H9 (cell line): ENCODE results near the gene CRYBG2. TPM values are rescaled to one million over a fixed set of nuclear protein-coding genes. Genes with fewer than 3 reads are reported as not detected.
"Not testable (repeated sequence)": the region's sequence is repeated elsewhere in the genome, so short reads cannot be mapped to it uniquely, and the experiment has no call there.

Experiments
- DNase-seq: peaks from one replicate; pipeline ENCODE4 v3.0.0-alpha.2; 2017
- H2AFZ ChIP-seq: one replicate; pipeline ENCODE4 v1.6.1; 2013; ENCODE audit warnings: mild to moderate bottlenecking, low read length, control low read depth, moderate library complexity
- H2AK5ac ChIP-seq: 2 replicates; pipeline ENCODE4 v1.6.1; 2013; ENCODE audit warnings: low read length, control low read depth, mixed read lengths; ENCODE audit not compliant: insufficient read length
- H2BK120ac ChIP-seq: one replicate; pipeline ENCODE4 v1.6.1; 2013; ENCODE audit warnings: low read depth, mild to moderate bottlenecking, low read length, control low read depth, inconsistent platforms; ENCODE audit not compliant: poor library complexity, severe bottlenecking
- H2BK12ac ChIP-seq: 2 replicates; pipeline ENCODE4 v1.6.1; 2013; ENCODE audit warnings: low read length, control low read depth, mixed read lengths, low read depth; ENCODE audit not compliant: insufficient read length
- H2BK15ac ChIP-seq: 2 replicates; pipeline ENCODE4 v1.6.1; 2013; ENCODE audit warnings: low read depth, low read length, control low read depth
- H2BK20ac ChIP-seq: one replicate; pipeline ENCODE4 v1.6.1; 2013; ENCODE audit warnings: low read depth, mild to moderate bottlenecking, low read length, control low read depth, inconsistent platforms; ENCODE audit not compliant: poor library complexity, severe bottlenecking
- H2BK5ac ChIP-seq: 2 replicates; pipeline ENCODE4 v1.6.1; 2013; ENCODE audit warnings: low read length, control low read depth, mixed read lengths; ENCODE audit not compliant: insufficient read length
- H3K14ac ChIP-seq: 2 replicates; pipeline ENCODE4 v1.6.1; 2013; ENCODE audit warnings: low read length, control low read depth; ENCODE audit not compliant: insufficient read depth
- H3K18ac ChIP-seq: 2 replicates; pipeline ENCODE4 v1.6.1; 2013; ENCODE audit warnings: low read depth, mild to moderate bottlenecking, mixed read lengths, low read length, control low read depth; ENCODE audit not compliant: insufficient read length
- H3K23ac ChIP-seq: 2 replicates; pipeline ENCODE4 v1.6.1; 2013; ENCODE audit warnings: low read length, control low read depth, mixed read lengths, low read depth; ENCODE audit not compliant: insufficient read length
- H3K23me2 ChIP-seq: 2 replicates; pipeline ENCODE4 v1.6.1; 2013; ENCODE audit warnings: low read depth, mild to moderate bottlenecking, mixed read lengths, low read length, control low read depth; ENCODE audit not compliant: insufficient read length, poor library complexity, severe bottlenecking
- H3K27ac ChIP-seq: 2 replicates; pipeline ENCODE4 v1.5.1; 2013; ENCODE audit warnings: low read length, control low read depth, mixed read lengths, low read depth; ENCODE audit not compliant: insufficient read length
- H3K27me3 ChIP-seq: 2 replicates; pipeline ENCODE4 v1.6.1; 2013; ENCODE audit warnings: low read length, control low read depth, inconsistent platforms; ENCODE audit not compliant: insufficient read depth
- H3K4ac ChIP-seq: 2 replicates; pipeline ENCODE4 v1.6.1; 2013; ENCODE audit warnings: low read depth, mild to moderate bottlenecking, control low read depth, inconsistent platforms, low read length, moderate library complexity
- H3K4me1 ChIP-seq: 2 replicates; pipeline ENCODE4 v1.6.1; 2013; ENCODE audit warnings: low read length, control low read depth, inconsistent platforms; ENCODE audit not compliant: insufficient read depth
- H3K4me2 ChIP-seq: 2 replicates; pipeline ENCODE4 v1.6.1; 2013; ENCODE audit warnings: low read length, control low read depth, mixed read lengths; ENCODE audit not compliant: insufficient read length, insufficient read depth
- H3K56ac ChIP-seq: 2 replicates; pipeline ENCODE4 v1.6.1; 2013; ENCODE audit warnings: low read depth, mild to moderate bottlenecking, mixed read lengths, low read length, control low read depth; ENCODE audit not compliant: insufficient read length
- H3K79me1 ChIP-seq: 2 replicates; pipeline ENCODE4 v1.6.1; 2013; ENCODE audit warnings: low read depth, mild to moderate bottlenecking, moderate library complexity, low read length, control low read depth, inconsistent platforms; ENCODE audit not compliant: insufficient read depth, poor library complexity, severe bottlenecking
- H3K79me2 ChIP-seq: 2 replicates; pipeline ENCODE4 v1.6.1; 2013; ENCODE audit warnings: low read length, control low read depth, inconsistent platforms; ENCODE audit not compliant: insufficient read depth
- H3K9ac ChIP-seq: 2 replicates; pipeline ENCODE4 v1.6.1; 2013; ENCODE audit warnings: low read length, control low read depth, mixed read lengths; ENCODE audit not compliant: insufficient read length; ENCODE audit errors: extremely low read depth
- H3K9me3 ChIP-seq: one replicate; pipeline ENCODE4 v1.6.1; 2013; ENCODE audit warnings: low read depth, low read length, inconsistent platforms; ENCODE audit not compliant: control insufficient read depth
- H3T11ph ChIP-seq: one replicate; pipeline ENCODE4 v1.6.1; 2013; ENCODE audit warnings: mild to moderate bottlenecking, low read length, control low read depth, inconsistent platforms
- H4K20me1 ChIP-seq: one replicate; pipeline ENCODE4 v1.6.1; 2013; ENCODE audit not compliant: control insufficient read depth, insufficient read length, insufficient read depth
- H4K5ac ChIP-seq: 2 replicates; pipeline ENCODE4 v1.6.1; 2013; ENCODE audit warnings: low read depth, mild to moderate bottlenecking, mixed read lengths, low read length, control low read depth; ENCODE audit not compliant: insufficient read length
- H4K8ac ChIP-seq: replicated peaks from 2 replicates; pipeline ENCODE4 v1.6.1; 2013; ENCODE audit warnings: low read length, control low read depth, mixed read lengths, low read depth; ENCODE audit not compliant: insufficient read length
- H4K91ac ChIP-seq: 2 replicates; pipeline ENCODE4 v1.6.1; 2013; ENCODE audit warnings: low read depth, mild to moderate bottlenecking, moderate library complexity, mixed read lengths, low read length, control low read depth; ENCODE audit not compliant: insufficient read length
- H3K27ac Mint-ChIP-seq, 3 experiments: 2 replicates in 2 of 3; 3 replicates in 1 of 3; pipeline ENCODE4 v1.8.0; 2020 to 2021; ENCODE audit warnings: mixed read lengths in 3 of 3, mild to moderate bottlenecking in 1 of 3, moderate library complexity in 1 of 3
- H3K27me3 Mint-ChIP-seq: 2 replicates; pipeline ENCODE4 v1.8.0; 2021; ENCODE audit warnings: low read depth, mild to moderate bottlenecking, moderate library complexity, mixed read lengths
- H3K36me3 Mint-ChIP-seq, 3 experiments: 2 replicates in 2 of 3; 3 replicates in 1 of 3; pipeline ENCODE4 v1.8.0; 2020 to 2021; ENCODE audit warnings: low read depth in 3 of 3, mixed read lengths in 3 of 3; ENCODE audit not compliant: insufficient read depth in 1 of 3
- H3K4me1 Mint-ChIP-seq, 2 experiments: 2 replicates each; pipeline ENCODE4 v1.8.0; 2020; ENCODE audit warnings: mixed read lengths in 2 of 2
- H3K4me3 Mint-ChIP-seq, 2 experiments: 2 replicates in 1 of 2; 3 replicates in 1 of 2; pipeline ENCODE4 v1.8.0; 2020 to 2021; ENCODE audit warnings: mild to moderate bottlenecking in 2 of 2, mixed read lengths in 2 of 2, moderate library complexity in 1 of 2
- H3K9me3 Mint-ChIP-seq, 2 experiments: 2 replicates in 1 of 2; 3 replicates in 1 of 2; pipeline ENCODE4 v1.8.0; 2020; ENCODE audit warnings: mild to moderate bottlenecking in 2 of 2, mixed read lengths in 2 of 2, moderate library complexity in 1 of 2
- WGBS: extraction: QIAGEN DNeasy Blood & Tissue Kit; methylation state at CpG from one replicate; pipeline ENCODE4 v1.1.7; 2013; ENCODE audit warnings: missing lambda C conversion rate, low lambda C conversion rate, mixed read lengths; ENCODE audit not compliant: insufficient read length; ENCODE audit errors: extremely low coverage; 5-methylcytosine and 5-hydroxymethylcytosine counted together
- total RNA-seq: library from RNA; stranded (reverse); gene quantifications from 2 replicates; pipeline ENCODE4 v1.2.1, GENCODE V29; 2021
- TF ChIP-seq, protein P1 (sequence below): fragments of 200-600 bp; sonication (generic); conservative IDR thresholded peaks from 3 replicates; pipeline ENCODE4 v1.8.0; 2021; ENCODE audit warnings: antibody characterized with exemption, mild to moderate bottlenecking

Gene CRYBG2
- total RNA-seq, 1 experiment from 2014 or later, result 12.8 TPM

DNA sequence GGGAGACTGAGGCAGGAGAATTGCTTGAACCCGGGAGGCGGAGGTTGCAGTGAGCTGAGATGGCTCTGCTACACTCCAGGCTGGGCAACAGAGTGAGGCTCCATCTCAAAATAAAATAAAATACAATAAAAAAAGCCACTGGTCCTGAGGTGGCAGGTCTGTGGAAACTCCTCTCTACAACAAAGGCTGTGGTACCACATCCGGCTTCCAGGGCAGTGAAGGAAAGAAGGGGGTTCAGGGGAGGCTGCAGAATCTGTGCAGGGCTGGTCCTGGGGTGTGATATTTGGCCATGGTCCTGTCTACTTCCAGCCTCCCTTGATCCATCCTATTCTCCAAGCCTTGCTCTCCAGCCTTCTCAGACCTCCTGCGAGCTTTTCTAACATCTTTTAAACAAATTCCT lies 19.4 kb upstream of the CRYBG2 start:
- H2BK120ac ChIP-seq, result no peak overlapping the region
- H3K9ac ChIP-seq, result no peak overlapping the region
- no peak overlapping the region for H2BK12ac ChIP-seq
- Mint-ChIP-seq H3K9me3 (peaks cover 0 to 3% of the 10 kb centered on the region in 2 experiments; a peak in 3 of 5 replicates), H3K27ac (no peak overlapping the region), H3K4me1 (peaks cover 15 to 17% of the 10 kb centered on the region in 2 experiments), H3K4me3 (no peak overlapping the region), H3K27me3 (peaks cover 5% of the 10 kb centered on the region; the same call in 1 of the 2 replicates), H3K36me3 (no peaks in the 10 kb centered on the region)
- H3K79me2 ChIP-seq, result no peaks in the 10 kb centered on the region
- no peaks in the 10 kb centered on the region for H3K9me3 ChIP-seq
- no peak overlapping the region for H2BK5ac ChIP-seq
- H3K4ac ChIP-seq, result no peak overlapping the region
- DNase-seq, result no peak
- H3K23ac ChIP-seq, result no peak overlapping the region
- H3K56ac ChIP-seq, result no peak overlapping the region
- H3K18ac ChIP-seq, result no peak overlapping the region
- no peak overlapping the region for H4K8ac ChIP-seq
- no peak overlapping the region for H3T11ph ChIP-seq
- H3K27ac ChIP-seq, result no peak overlapping the region
- no peaks in the 10 kb centered on the region for H3K23me2 ChIP-seq
- no peak overlapping the region for H2AK5ac ChIP-seq
- no peak overlapping the region for H2AFZ ChIP-seq
- WGBS, result no CpG with 5 or more reads among the region's 4 CpGs
- no peak overlapping the region for H4K5ac ChIP-seq
- H4K20me1 ChIP-seq, result no peaks in the 10 kb centered on the region
- no peak overlapping the region for H2BK20ac ChIP-seq
- TF ChIP-seq, protein P1, sequence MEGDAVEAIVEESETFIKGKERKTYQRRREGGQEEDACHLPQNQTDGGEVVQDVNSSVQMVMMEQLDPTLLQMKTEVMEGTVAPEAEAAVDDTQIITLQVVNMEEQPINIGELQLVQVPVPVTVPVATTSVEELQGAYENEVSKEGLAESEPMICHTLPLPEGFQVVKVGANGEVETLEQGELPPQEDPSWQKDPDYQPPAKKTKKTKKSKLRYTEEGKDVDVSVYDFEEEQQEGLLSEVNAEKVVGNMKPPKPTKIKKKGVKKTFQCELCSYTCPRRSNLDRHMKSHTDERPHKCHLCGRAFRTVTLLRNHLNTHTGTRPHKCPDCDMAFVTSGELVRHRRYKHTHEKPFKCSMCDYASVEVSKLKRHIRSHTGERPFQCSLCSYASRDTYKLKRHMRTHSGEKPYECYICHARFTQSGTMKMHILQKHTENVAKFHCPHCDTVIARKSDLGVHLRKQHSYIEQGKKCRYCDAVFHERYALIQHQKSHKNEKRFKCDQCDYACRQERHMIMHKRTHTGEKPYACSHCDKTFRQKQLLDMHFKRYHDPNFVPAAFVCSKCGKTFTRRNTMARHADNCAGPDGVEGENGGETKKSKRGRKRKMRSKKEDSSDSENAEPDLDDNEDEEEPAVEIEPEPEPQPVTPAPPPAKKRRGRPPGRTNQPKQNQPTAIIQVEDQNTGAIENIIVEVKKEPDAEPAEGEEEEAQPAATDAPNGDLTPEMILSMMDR, result no peak
- H4K91ac ChIP-seq, result no peak overlapping the region
- no peak overlapping the region for H3K4me2 ChIP-seq
- no peaks in the 10 kb centered on the region for H3K79me1 ChIP-seq
- no peaks in the 10 kb centered on the region; the same call in 1 of the 2 replicates for H3K27me3 ChIP-seq
- no peaks in the 10 kb centered on the region for H3K4me1 ChIP-seq
- no peak overlapping the region for H3K14ac ChIP-seq
- no peak overlapping the region for H2BK15ac ChIP-seq

DNA sequence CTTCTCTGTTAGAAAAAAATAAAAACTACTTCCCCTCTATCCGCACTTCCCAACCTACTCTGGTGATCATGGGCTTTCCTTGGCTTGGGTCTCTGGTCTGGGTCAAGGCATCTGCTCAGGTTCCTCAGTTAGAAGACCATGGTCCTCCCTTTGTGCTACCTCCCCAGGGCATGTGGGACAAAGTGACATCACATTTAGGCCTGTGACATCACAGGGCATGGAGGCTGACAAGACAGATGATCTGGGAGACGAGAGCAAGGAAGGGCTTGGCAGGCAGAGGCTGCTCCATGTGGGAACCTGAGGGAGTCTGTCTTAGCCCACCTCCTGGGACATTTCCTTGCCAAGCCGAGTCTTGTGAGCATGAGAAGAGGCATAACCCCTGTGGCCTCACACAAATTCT lies 18.7 kb upstream of the CRYBG2 start, which contains the start of gene ZNF683:
TSS of gene ZNF683 (minus strand) at position 140 of the 400 bp plus-strand sequence. CDS start 4,179 bp downstream, outside the sequence.
- H2AK5ac ChIP-seq, H3K27ac Mint-ChIP-seq, H3K4me1 ChIP-seq, DNase-seq, H3K36me3 Mint-ChIP-seq, H2BK15ac ChIP-seq, H2AFZ ChIP-seq, H4K20me1 ChIP-seq, H2BK5ac ChIP-seq, H3K79me2 ChIP-seq, H3K79me1 ChIP-seq, H3K56ac ChIP-seq, H3T11ph ChIP-seq, H4K5ac ChIP-seq, H3K27me3 ChIP-seq, H4K91ac ChIP-seq, H2BK20ac ChIP-seq, H4K8ac ChIP-seq, H2BK120ac ChIP-seq, H3K27me3 Mint-ChIP-seq, H2BK12ac ChIP-seq, H3K9ac ChIP-seq, H3K4me3 Mint-ChIP-seq, H3K27ac ChIP-seq, H3K14ac ChIP-seq, H3K9me3 ChIP-seq, H3K23me2 ChIP-seq, H3K4me2 ChIP-seq, H3K4ac ChIP-seq, H3K9me3 Mint-ChIP-seq, H3K18ac ChIP-seq, H3K23ac ChIP-seq: not testable (repeated sequence)
- no CpG with 5 or more reads among the region's 3 CpGs for WGBS
- H3K4me1 Mint-ChIP-seq, result peaks cover 15 to 17% of the 10 kb centered on the region in 2 experiments
